Neural cell (in vitro differentiated cells): Measurements from ENCODE around the gene ZNRF4.

ENCODE experiments used
- EP300 ChIP-seq: fragments of 450-650 bp; conservative IDR thresholded peaks from 2 replicates; pipeline ENCODE4 v1.6.1; 2014; ENCODE audit warnings: antibody characterized with exemption, mild to moderate bottlenecking, moderate library complexity; ENCODE audit not compliant: poor library complexity, severe bottlenecking
- EZH2 ChIP-seq: fragments of 200-600, 300-800 bp; shearing (Covaris generic), sonication (generic); IDR thresholded peaks from 2 replicates; pipeline ENCODE4 v1.6.1; 2014; ENCODE audit warnings: antibody characterized with exemption, low read length, borderline replicate concordance, mild to moderate bottlenecking; ENCODE audit not compliant: insufficient read depth, poor library complexity, severe bottlenecking
- MXI1 ChIP-seq: fragments of 450-650 bp; conservative IDR thresholded peaks from 2 replicates; pipeline ENCODE4 v1.6.1; 2014; ENCODE audit warnings: antibody characterized with exemption, mild to moderate bottlenecking; ENCODE audit not compliant: poor library complexity, severe bottlenecking
- POLR2AphosphoS5 ChIP-seq: IDR thresholded peaks from 2 replicates; pipeline ENCODE4 v1.6.1; 2012
- RAD21 ChIP-seq: fragments of 450-650 bp; conservative IDR thresholded peaks from 2 replicates; pipeline ENCODE4 v1.6.1; 2014; ENCODE audit warnings: antibody characterized with exemption, mild to moderate bottlenecking, moderate library complexity
- SMC3 ChIP-seq: fragments of 450-650 bp; conservative IDR thresholded peaks from 2 replicates; pipeline ENCODE4 v1.6.1; 2014; ENCODE audit warnings: antibody characterized with exemption, mild to moderate bottlenecking, moderate library complexity; ENCODE audit not compliant: poor library complexity
- TAF1 ChIP-seq: IDR thresholded peaks from 2 replicates; pipeline ENCODE4 v1.6.1; 2012; ENCODE audit warnings: low read depth
- TF ChIP-seq, protein P1 (sequence below): fragments of 450-650 bp; IDR thresholded peaks from 2 replicates; pipeline ENCODE4 v1.5.1; 2014; ENCODE audit warnings: antibody characterized with exemption, mild to moderate bottlenecking, moderate library complexity; ENCODE audit not compliant: poor library complexity, severe bottlenecking
- TF ChIP-seq, protein P2 (sequence below): IDR thresholded peaks from 2 replicates; pipeline ENCODE4 v1.6.1; 2012; ENCODE audit warnings: borderline replicate concordance

DNA sequence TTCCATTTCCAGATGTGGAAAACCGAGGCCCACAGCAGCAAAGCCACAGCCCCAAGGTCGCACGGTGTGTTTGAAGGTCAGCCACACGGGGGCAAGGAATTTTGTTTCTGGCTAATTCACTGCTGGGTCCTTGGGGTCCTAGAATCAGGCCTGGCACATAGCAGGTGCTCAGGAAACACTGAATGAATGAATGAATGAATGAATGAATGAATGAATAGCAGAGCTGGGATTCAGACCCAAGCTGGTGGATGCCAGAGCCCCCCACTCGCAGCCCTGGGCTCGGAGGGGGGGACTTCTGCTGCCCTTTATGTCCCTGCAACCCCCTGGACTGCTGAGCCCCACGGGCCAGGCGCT, 37.0 kb downstream of the ZNRF4 start:
- TF ChIP-seq, protein P1, sequence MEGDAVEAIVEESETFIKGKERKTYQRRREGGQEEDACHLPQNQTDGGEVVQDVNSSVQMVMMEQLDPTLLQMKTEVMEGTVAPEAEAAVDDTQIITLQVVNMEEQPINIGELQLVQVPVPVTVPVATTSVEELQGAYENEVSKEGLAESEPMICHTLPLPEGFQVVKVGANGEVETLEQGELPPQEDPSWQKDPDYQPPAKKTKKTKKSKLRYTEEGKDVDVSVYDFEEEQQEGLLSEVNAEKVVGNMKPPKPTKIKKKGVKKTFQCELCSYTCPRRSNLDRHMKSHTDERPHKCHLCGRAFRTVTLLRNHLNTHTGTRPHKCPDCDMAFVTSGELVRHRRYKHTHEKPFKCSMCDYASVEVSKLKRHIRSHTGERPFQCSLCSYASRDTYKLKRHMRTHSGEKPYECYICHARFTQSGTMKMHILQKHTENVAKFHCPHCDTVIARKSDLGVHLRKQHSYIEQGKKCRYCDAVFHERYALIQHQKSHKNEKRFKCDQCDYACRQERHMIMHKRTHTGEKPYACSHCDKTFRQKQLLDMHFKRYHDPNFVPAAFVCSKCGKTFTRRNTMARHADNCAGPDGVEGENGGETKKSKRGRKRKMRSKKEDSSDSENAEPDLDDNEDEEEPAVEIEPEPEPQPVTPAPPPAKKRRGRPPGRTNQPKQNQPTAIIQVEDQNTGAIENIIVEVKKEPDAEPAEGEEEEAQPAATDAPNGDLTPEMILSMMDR = no peak
- TF ChIP-seq EP300 = no peak
- TF ChIP-seq EZH2 = no peak
- TF ChIP-seq POLR2AphosphoS5 = no peak
- TF ChIP-seq, protein P2, sequence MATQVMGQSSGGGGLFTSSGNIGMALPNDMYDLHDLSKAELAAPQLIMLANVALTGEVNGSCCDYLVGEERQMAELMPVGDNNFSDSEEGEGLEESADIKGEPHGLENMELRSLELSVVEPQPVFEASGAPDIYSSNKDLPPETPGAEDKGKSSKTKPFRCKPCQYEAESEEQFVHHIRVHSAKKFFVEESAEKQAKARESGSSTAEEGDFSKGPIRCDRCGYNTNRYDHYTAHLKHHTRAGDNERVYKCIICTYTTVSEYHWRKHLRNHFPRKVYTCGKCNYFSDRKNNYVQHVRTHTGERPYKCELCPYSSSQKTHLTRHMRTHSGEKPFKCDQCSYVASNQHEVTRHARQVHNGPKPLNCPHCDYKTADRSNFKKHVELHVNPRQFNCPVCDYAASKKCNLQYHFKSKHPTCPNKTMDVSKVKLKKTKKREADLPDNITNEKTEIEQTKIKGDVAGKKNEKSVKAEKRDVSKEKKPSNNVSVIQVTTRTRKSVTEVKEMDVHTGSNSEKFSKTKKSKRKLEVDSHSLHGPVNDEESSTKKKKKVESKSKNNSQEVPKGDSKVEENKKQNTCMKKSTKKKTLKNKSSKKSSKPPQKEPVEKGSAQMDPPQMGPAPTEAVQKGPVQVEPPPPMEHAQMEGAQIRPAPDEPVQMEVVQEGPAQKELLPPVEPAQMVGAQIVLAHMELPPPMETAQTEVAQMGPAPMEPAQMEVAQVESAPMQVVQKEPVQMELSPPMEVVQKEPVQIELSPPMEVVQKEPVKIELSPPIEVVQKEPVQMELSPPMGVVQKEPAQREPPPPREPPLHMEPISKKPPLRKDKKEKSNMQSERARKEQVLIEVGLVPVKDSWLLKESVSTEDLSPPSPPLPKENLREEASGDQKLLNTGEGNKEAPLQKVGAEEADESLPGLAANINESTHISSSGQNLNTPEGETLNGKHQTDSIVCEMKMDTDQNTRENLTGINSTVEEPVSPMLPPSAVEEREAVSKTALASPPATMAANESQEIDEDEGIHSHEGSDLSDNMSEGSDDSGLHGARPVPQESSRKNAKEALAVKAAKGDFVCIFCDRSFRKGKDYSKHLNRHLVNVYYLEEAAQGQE = no peak
- no peak for TF ChIP-seq SMC3
- no peak for TF ChIP-seq RAD21
- no peak for TF ChIP-seq TAF1
- no peak for TF ChIP-seq MXI1
